ENCODE data around the gene UBALD2.
"Not testable (repeated sequence)": the region's sequence is repeated elsewhere in the genome, so short reads cannot be mapped to it uniquely, and the experiment has no call there.

UBALD2 gene

DNA sequence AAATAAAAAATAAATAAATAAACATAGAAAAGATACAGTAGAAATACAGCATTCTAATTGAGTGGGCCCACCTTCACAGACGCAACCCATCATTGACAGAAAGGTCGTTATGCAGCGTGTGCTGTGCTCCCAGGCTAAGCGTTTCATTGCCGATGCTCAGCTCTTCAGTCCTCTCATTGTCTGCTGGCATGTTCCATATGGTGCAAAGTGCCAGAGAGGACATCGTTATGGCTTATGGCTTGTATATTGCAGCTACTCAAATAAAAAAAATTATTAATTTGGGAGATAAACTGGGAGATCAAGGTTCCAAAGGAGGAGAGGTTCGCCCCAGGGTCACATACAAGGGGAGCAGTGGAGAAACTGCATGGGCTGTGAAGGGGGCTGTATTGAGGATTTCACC, 11.3 kb upstream of the UBALD2 start:
- H3K4me3 ChIP-seq (ENCODE audit: low read length), result no peak overlapping the region
- TF ChIP-seq, protein P1, sequence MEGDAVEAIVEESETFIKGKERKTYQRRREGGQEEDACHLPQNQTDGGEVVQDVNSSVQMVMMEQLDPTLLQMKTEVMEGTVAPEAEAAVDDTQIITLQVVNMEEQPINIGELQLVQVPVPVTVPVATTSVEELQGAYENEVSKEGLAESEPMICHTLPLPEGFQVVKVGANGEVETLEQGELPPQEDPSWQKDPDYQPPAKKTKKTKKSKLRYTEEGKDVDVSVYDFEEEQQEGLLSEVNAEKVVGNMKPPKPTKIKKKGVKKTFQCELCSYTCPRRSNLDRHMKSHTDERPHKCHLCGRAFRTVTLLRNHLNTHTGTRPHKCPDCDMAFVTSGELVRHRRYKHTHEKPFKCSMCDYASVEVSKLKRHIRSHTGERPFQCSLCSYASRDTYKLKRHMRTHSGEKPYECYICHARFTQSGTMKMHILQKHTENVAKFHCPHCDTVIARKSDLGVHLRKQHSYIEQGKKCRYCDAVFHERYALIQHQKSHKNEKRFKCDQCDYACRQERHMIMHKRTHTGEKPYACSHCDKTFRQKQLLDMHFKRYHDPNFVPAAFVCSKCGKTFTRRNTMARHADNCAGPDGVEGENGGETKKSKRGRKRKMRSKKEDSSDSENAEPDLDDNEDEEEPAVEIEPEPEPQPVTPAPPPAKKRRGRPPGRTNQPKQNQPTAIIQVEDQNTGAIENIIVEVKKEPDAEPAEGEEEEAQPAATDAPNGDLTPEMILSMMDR (conservative IDR thresholded peaks at IDR 0.05; ENCODE audit: low read depth, low read length), result no peak
- DNase-seq (ENCODE audit: low read depth), result no peak

DNA sequence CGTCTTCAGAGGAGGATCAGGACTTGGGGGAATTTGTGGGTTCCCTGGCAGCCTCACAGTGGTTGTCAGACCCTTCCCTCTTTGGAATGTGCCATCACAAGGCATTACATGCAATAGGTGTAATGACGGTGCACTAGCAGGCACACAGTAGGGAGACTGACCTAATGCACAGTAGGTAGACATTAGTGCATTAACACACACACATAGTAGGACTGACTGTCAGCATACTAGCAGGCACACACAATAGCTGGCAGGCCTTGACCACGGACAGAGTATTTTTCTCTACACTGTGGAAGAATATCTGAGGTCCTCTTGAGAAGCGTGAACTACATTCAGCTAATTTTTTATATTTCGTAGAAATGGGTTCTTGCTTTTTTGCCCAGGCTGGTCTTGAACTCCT, 10.9 kb upstream of the UBALD2 start:
- TF ChIP-seq, protein P1 (conservative IDR thresholded peaks at IDR 0.05; ENCODE audit: low read depth, low read length), result no peak
- H3K4me3 ChIP-seq (ENCODE audit: low read length), result no peak overlapping the region

DNA sequence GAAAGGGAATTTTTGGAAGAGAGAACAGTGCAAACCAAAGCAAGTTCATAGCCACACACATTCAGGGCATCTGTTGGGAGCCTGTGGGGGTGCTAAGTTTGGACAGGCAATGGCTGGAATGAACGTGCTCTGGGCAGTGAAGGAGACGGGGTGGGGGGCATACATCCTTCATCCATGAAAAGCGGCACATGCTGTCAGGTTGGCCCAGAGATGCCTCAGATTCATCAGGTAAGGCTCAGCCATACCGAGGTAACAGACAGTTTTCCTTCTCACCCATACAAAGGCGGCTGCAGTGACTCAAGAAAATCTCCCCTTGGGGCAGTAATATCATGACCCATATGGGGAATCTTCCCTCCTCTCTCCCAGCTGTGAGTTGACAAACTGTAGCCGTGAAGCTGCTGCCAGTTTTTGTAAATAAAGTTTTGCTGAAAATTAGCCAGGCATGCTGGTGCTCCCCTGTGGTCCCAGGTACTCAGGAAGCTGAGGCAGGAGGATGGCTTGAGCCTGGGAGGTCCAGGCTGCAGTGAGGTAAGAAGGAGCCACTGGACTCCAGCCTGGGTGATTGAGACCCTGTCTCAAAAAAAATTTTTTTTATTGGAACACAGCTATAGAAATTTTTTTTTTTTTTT, 9.2 kb upstream of the UBALD2 start:
- DNase-seq (ENCODE audit: low read depth), result no peak
- H3K4me3 ChIP-seq (ENCODE audit: low read length), result no peak overlapping the region
- TF ChIP-seq, protein P1 (conservative IDR thresholded peaks at IDR 0.05; ENCODE audit: low read depth, low read length), result no peak

More for the DNA sequence above, 10.9 kb upstream of the UBALD2 start:
- no peak for DNase-seq (ENCODE audit: low read depth)

DNA sequence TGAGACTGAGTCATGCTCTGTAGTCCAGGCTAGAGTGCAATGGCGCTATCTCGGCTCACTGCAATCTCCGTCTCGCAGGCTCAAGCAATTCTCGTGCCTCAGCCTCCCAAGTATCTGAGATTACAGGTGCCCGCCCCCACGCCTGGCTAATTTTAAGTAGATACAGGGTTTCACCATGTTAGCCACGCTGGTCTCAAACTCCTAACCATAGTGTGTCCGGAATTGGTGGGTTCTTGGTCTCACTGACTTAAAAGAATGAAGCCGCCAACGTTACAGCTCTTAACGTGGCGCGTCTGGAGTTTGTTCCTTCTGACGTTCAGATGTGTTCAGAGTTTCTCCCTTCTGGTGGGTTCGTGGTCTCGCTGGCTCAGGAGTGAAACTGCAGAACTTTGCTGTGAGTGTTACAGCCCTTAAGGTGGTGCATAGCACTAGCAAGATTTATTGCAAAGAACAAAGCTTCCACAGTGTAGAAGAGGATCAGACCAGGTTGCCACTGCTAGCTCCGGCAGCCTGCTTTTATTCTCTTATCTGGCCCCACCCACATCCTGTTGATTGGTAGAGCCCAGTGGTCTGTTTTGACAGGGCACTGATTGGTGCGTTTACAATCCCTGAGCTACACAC, 8.6 kb upstream of the UBALD2 start:
- not testable (repeated sequence) for DNase-seq (ENCODE audit: low read depth); H3K4me3 ChIP-seq (ENCODE audit: low read length)

DNA sequence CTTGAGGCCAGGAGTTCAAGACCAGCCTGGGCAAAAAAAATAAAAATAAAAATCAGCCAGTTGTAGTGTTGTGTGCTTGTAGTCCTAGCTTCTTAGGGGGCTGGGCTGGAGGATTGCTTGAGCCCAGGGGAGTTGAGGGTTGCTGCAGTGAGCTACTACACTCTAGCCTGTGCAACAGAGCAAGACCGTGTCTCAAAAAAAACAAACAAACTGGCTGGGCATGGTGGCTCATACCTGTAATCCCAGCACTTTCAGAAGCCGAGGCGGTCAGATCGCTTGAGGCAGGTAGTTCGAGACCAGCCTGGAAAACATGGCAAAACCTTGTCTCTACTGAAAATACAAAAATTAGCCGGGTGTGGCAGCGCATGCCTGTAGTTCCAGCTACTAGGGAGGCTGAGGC, 4.9 kb upstream of the UBALD2 start:
- TF ChIP-seq, protein P1 (conservative IDR thresholded peaks at IDR 0.05; ENCODE audit: low read depth, low read length), result no peak
- H3K4me3 ChIP-seq (ENCODE audit: low read length), result no peak overlapping the region
- DNase-seq (ENCODE audit: low read depth), result no peak

DNA sequence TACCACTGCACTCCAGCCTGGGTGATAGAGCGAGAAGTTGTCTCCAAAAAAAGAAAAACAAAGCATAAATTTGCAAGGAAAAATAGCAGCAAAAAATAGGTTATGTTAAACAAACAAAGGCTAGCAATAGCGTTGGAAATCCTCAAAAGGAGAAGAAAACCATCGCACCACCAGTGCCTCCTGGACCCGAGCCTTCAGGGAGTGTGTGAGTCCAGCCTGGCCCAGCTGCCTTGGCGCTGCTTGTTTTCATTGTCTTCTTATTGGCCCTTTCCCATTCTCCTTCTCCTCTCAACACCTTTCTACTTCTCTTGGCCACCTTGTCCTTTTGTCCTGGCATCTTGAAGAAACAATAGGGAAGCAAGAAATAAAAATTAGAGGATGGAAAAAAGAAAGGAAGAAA, 4.5 kb upstream of the UBALD2 start:
- no peak for DNase-seq (ENCODE audit: low read depth)
- H3K4me3 ChIP-seq (ENCODE audit: low read length), result no peak overlapping the region
- TF ChIP-seq, protein P1 (conservative IDR thresholded peaks at IDR 0.05; ENCODE audit: low read depth, low read length), result no peak

DNA sequence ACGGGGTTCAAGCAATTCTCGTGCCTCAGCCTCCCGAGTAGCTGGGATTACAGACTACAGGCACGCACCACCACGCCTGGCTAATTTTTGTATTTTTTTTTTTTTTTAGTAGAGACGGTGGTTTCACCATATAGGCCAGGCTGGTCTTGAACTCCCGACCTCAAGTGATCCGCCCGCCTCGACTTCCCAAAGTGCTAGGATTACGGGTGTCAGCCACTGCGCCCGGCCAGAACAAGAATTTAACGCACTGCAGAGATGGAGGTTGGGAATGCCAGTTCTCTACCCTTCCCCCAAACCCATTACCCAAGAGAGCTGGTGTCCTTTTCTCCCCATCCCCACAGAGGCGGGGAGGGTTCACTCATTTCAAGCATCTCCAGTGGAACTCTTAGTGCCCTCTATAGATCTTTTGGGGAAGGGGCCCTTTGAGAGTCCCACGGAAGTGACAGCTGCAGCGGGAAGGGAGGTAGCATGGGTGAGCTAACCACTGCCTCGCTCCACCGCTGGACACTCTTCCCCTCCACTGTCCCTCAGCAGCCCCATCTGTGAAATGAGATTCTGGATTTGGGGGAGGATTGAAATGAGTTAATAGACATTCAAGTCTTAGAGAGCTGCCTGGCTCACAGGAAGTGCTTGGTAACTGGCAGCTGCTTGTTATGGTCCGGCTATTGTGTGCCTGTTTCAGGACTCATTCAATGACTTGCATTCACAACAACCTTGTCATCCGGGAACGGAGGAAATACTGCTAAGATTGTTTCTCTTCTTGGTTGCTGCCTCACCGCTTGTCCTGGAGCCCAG, 3.5 kb upstream of the UBALD2 start:
- no peak for DNase-seq (ENCODE audit: low read depth)
- TF ChIP-seq, protein P1 (conservative IDR thresholded peaks at IDR 0.05; ENCODE audit: low read depth, low read length), result no peak
- H3K4me3 ChIP-seq (ENCODE audit: low read length), result no peak overlapping the region
